Panc1 (cell line): ENCODE measurements around the gene EEA1. TPM values are rescaled to one million over a fixed set of nuclear protein-coding genes. Genes with fewer than 3 reads are reported as not detected.

Experiments used
- ATAC-seq: fragments of 200-7000 bp; cut with Tn5 transposase; 2 replicates; pipeline ENCODE4 v1.9.1; 2020; ENCODE audit warnings: mild to moderate bottlenecking, moderate library complexity
- BruUV-seq: library from RNA; stranded (reverse); fragments of 400-500 nt; replicated peaks from 2 replicates; lab custom pipeline; 2021; lab: Mats Ljungman, UMichigan
- CTCF ChIA-PET: fragments of 300-600 bp; sonication (Branson Sonifier 250); formaldehyde crosslinking; loops from one replicate; lab custom pipeline; 2022; ENCODE audit warnings: antibody characterized with exemption; lab: Charles Lee
- POLR2A ChIA-PET: fragments of 300-600 bp; sonication (Branson Sonifier 250); formaldehyde crosslinking; loops from one replicate; lab custom pipeline; 2022; ENCODE audit warnings: antibody characterized with exemption; lab: Charles Lee
- DNase-seq: peaks from one replicate; pipeline ENCODE4 v3.0.0-alpha.2; 2010; ENCODE audit warnings: low read depth, low spot score
- H3K27ac ChIP-seq: 2 replicates; pipeline ENCODE4 v1.5.1; 2011; ENCODE audit warnings: mild to moderate bottlenecking, low read length, inconsistent platforms
- H3K27me3 ChIP-seq: fragments of 200-500 bp; sonication (Bioruptor generic); 2 replicates; pipeline ENCODE4 v1.6.0; 2014; ENCODE audit warnings: low read length, inconsistent platforms; ENCODE audit not compliant: control insufficient read depth, insufficient read depth
- H3K36me3 ChIP-seq: fragments of 200-500 bp; sonication (Bioruptor generic); 2 replicates; pipeline ENCODE4 v1.5.1; 2014; ENCODE audit warnings: inconsistent platforms, mild to moderate bottlenecking, low read length, moderate library complexity; ENCODE audit not compliant: control insufficient read depth, insufficient read depth
- H3K4me1 ChIP-seq: 2 replicates; pipeline ENCODE4 v1.5.1; 2011; ENCODE audit warnings: inconsistent platforms, mild to moderate bottlenecking, low read length, moderate library complexity; ENCODE audit not compliant: control insufficient read depth, insufficient read depth
- H3K4me3 ChIP-seq, 2 experiments: 2 replicates each; pipeline ENCODE4 v1.5.1; 2011 to 2012; ENCODE audit warnings: low read depth in 2 of 2, low read length in 2 of 2, mild to moderate bottlenecking in 2 of 2, inconsistent platforms in 1 of 2, moderate library complexity in 1 of 2
- H3K9me3 ChIP-seq: fragments of 200-500 bp; sonication (Bioruptor generic); 2 replicates; pipeline ENCODE4 v1.5.1; 2014; ENCODE audit warnings: low read depth, mild to moderate bottlenecking, inconsistent platforms, low read length, moderate library complexity; ENCODE audit not compliant: control insufficient read depth, insufficient read depth
- CTCF ChIP-seq: fragments of 450-650 bp; IDR thresholded peaks from 2 replicates; pipeline ENCODE4 v1.5.1; 2017; ENCODE audit warnings: mild to moderate bottlenecking
- POLR2AphosphoS5 ChIP-seq: IDR thresholded peaks from 2 replicates; pipeline ENCODE4 v1.6.1; 2012; ENCODE audit warnings: mild to moderate bottlenecking, low read depth, low read length, moderate library complexity
- REST ChIP-seq, 2 experiments: IDR thresholded peaks; 2 replicates each; pipeline ENCODE4 v1.6.1; 2011 to 2012; ENCODE audit warnings: low read depth in 2 of 2, control low read depth in 1 of 2, low read length in 1 of 2, mild to moderate bottlenecking in 1 of 2, moderate library complexity in 1 of 2; ENCODE audit not compliant: insufficient read depth in 1 of 2
- SIN3A ChIP-seq: IDR thresholded peaks from 2 replicates; pipeline ENCODE4 v1.6.1; 2012; ENCODE audit warnings: low read depth, mild to moderate bottlenecking, low read length, moderate library complexity, borderline replicate concordance; ENCODE audit not compliant: insufficient read depth
- TCF7L2 ChIP-seq: IDR thresholded peaks from 2 replicates; pipeline ENCODE4 v1.6.1; 2011; ENCODE audit warnings: mild to moderate bottlenecking, low read depth, low read length, inconsistent platforms
- in situ Hi-C: cut with HindIII; loops from 2 replicates; pipeline ENCODE4 v1.10.0; 2016; ENCODE audit warnings: low sequenced_read_pairs, low pct_unique_long_range_greater_than_20kb
- intact Hi-C: fragments of 100-400 bp; cut with micrococcal nuclease; formaldehyde crosslinking; loops from one replicate; pipeline ENCODE4 v1.10.0; 2022; ENCODE audit not compliant: unreplicated experiment
- total RNA-seq: library from RNA; stranded (reverse); gene quantifications from one replicate; pipeline ENCODE4 v1.2.1, GENCODE V29; 2021; ENCODE audit not compliant: unreplicated experiment

EEA1 gene
- total RNA-seq, 1 experiment from 2014 or later = 15.1 TPM

- Histone ChIP-seq H3K4me3 (no peak overlapping the region), H3K36me3 (no peaks in the 10 kb centered on the region; the same call in 1 of the 2 replicates), H3K27ac (no peak overlapping the region), H3K9me3 (no peaks in the 10 kb centered on the region), H3K27me3 (no peaks in the 10 kb centered on the region), H3K4me1 (no peaks in the 10 kb centered on the region)
- no peak for TF ChIP-seq TCF7L2
- TF ChIP-seq CTCF = no peak
- TF ChIP-seq SIN3A = no peak
- TF ChIP-seq POLR2AphosphoS5 = no peak
- TF ChIP-seq REST (IDR thresholded peaks at IDR 0.05; ENCODE audit: insufficient read depth in 1 of 2, low read depth in 2 of 2, low read length in 1 of 2) = no peak
- CTCF ChIA-PET = no interaction called here
- in situ Hi-C loops = no loop called here
- no peak for DNase-seq
- no TSS peak for BruUV-seq
- intact Hi-C loops = no loop called here
- POLR2A ChIA-PET = no interaction called here
- no peak for ATAC-seq
These were observed 158.1 kb downstream of the EEA1 start for GRCh38 chr12:92771001-92771400.

GRCh38 chr12:92769124-92769901, 159.8 kb downstream of the EEA1 start:
- ChIA-PET CTCF (no interaction called here), POLR2A (no interaction called here)

GRCh38 chr12:92765871-92766270, 163.2 kb downstream of the EEA1 start:
- intact Hi-C loops = no loop called here
- CTCF ChIA-PET = no interaction called here
- Histone ChIP-seq H3K4me3 (no peak overlapping the region), H3K9me3 (no peaks in the 10 kb centered on the region), H3K27me3 (no peaks in the 10 kb centered on the region), H3K36me3 (no peaks in the 10 kb centered on the region), H3K4me1 (no peaks in the 10 kb centered on the region), H3K27ac (no peak overlapping the region)
- in situ Hi-C loops = no loop called here
- POLR2A ChIA-PET = no interaction called here
- BruUV-seq = no TSS peak
- no peak for ATAC-seq
- TF ChIP-seq CTCF (no peak), SIN3A (no peak), REST (IDR thresholded peaks at IDR 0.05; ENCODE audit: insufficient read depth in 1 of 2, low read depth in 2 of 2, low read length in 1 of 2) (no peak), POLR2AphosphoS5 (no peak), TCF7L2 (no peak)
- DNase-seq = no peak

More at GRCh38 chr12:92769124-92769901, 159.8 kb downstream of the EEA1 start:
- BruUV-seq = no TSS peak
- Histone ChIP-seq H3K9me3 (no peaks in the 10 kb centered on the region), H3K27ac (no peak overlapping the region), H3K27me3 (no peaks in the 10 kb centered on the region), H3K4me3 (no peak overlapping the region), H3K36me3 (no peaks in the 10 kb centered on the region; the same call in 1 of the 2 replicates), H3K4me1 (no peaks in the 10 kb centered on the region)
- TF ChIP-seq SIN3A = no peak
- intact Hi-C loops (no loop called here), in situ Hi-C loops (no loop called here)
- no peak for DNase-seq
- no peak for ATAC-seq
